HFFc6 (cell line): ENCODE data around the gene ROBO1. TPM values are rescaled to one million over a fixed set of nuclear protein-coding genes. Genes with fewer than 3 reads are reported as not detected.
"Not testable (repeated sequence)": the region's sequence is repeated elsewhere in the genome, so short reads cannot be mapped to it uniquely, and the experiment has no call there.

Experiments
- DNase-seq: peaks from one replicate; pipeline ENCODE4 v3.0.0-alpha.2; 2018
- H3K27ac Mint-ChIP-seq: 2 replicates; pipeline ENCODE4 v1.8.0; 2020; ENCODE audit warnings: mild to moderate bottlenecking, mixed read lengths
- H3K27me3 Mint-ChIP-seq: 2 replicates; pipeline ENCODE4 v1.8.0; 2021; ENCODE audit warnings: mild to moderate bottlenecking, moderate library complexity, mixed read lengths; ENCODE audit not compliant: insufficient read depth
- H3K36me3 Mint-ChIP-seq: 2 replicates; pipeline ENCODE4 v1.8.0; 2021; ENCODE audit warnings: low read depth, mixed read lengths
- H3K4me1 Mint-ChIP-seq: 2 replicates; pipeline ENCODE4 v1.8.0; 2020; ENCODE audit warnings: low read depth, mixed read lengths
- H3K4me3 Mint-ChIP-seq: 2 replicates; pipeline ENCODE4 v1.8.0; 2020; ENCODE audit warnings: mild to moderate bottlenecking, moderate library complexity, mixed read lengths
- H3K9me3 Mint-ChIP-seq: 2 replicates; pipeline ENCODE4 v1.8.0; 2020; ENCODE audit warnings: mild to moderate bottlenecking, mixed read lengths
- total RNA-seq, 6 experiments: library from RNA; stranded (reverse); fragmentation: NEBNext Ultra II Directional; extraction: Animal tissue kit (Norgen Biotek cat#: 25700); gene quantifications; 2 replicates in 1 of 6; 3 replicates in 5 of 6; pipeline ENCODE4 v1.2.3, GENCODE V29; 2021
- TF ChIP-seq, protein P1 (sequence below): fragments of 200-600 bp; sonication (generic); IDR thresholded peaks from 2 replicates; pipeline ENCODE4 v1.5.0; 2021; ENCODE audit warnings: antibody characterized with exemption, mild to moderate bottlenecking

The ROBO1 gene
- total RNA-seq, 6 experiments from 2014 or later = 38.7 to 51.3 (median 41.7) TPM

DNA sequence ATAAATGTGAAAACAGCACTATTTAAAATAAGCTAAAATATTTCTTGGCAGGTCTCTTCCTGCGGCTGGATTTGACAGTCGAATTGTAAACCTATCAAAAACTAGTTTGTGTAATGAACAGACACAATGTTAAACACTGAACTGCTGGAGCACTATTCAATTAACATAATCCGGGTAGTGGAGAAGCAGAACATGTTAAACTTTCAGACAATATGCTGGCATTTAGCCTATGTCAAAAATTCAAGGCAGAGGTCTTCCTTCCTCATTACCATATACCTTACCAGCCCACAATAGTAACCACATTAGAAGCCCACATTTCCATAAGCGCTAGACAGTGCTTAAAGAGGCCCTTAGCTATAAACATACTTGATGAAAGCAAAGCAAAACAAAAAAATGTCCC lies 1042.9 kb downstream of the ROBO1 start:
- no peaks in the 10 kb centered on the region for H3K9me3 Mint-ChIP-seq
- no peaks in the 10 kb centered on the region for H3K27me3 Mint-ChIP-seq
- peaks cover 21% of the 10 kb centered on the region for H3K4me1 Mint-ChIP-seq
- TF ChIP-seq, protein P1, sequence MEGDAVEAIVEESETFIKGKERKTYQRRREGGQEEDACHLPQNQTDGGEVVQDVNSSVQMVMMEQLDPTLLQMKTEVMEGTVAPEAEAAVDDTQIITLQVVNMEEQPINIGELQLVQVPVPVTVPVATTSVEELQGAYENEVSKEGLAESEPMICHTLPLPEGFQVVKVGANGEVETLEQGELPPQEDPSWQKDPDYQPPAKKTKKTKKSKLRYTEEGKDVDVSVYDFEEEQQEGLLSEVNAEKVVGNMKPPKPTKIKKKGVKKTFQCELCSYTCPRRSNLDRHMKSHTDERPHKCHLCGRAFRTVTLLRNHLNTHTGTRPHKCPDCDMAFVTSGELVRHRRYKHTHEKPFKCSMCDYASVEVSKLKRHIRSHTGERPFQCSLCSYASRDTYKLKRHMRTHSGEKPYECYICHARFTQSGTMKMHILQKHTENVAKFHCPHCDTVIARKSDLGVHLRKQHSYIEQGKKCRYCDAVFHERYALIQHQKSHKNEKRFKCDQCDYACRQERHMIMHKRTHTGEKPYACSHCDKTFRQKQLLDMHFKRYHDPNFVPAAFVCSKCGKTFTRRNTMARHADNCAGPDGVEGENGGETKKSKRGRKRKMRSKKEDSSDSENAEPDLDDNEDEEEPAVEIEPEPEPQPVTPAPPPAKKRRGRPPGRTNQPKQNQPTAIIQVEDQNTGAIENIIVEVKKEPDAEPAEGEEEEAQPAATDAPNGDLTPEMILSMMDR = no peak
- H3K36me3 Mint-ChIP-seq = no peaks in the 10 kb centered on the region
- no peak overlapping the region for H3K27ac Mint-ChIP-seq
- H3K4me3 Mint-ChIP-seq = no peak overlapping the region
- DNase-seq = no peak

DNA sequence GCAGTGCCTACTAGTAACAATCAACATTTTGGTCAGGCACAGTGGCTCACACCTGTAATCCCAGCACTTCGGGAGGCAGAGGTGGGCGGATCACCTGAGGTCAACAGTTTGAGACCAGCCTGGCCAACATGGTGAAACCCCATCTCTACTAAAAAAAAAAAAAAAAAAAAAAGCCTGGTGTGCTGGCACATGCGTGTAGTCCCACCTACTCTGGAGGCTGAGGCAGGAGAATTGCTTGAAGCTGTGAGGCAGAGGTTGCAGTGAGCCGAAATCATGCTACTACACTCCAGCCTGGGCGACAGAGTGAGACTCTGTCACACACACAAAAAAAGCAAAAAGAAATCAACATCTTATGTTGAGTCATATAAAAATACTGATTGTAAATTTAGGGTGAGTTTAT lies 1043.4 kb downstream of the ROBO1 start:
- H3K9me3 Mint-ChIP-seq, H3K4me3 Mint-ChIP-seq, H3K27ac Mint-ChIP-seq, H3K27me3 Mint-ChIP-seq, H3K36me3 Mint-ChIP-seq, DNase-seq: not testable (repeated sequence)
- peaks cover 18% of the 10 kb centered on the region for H3K4me1 Mint-ChIP-seq

DNA sequence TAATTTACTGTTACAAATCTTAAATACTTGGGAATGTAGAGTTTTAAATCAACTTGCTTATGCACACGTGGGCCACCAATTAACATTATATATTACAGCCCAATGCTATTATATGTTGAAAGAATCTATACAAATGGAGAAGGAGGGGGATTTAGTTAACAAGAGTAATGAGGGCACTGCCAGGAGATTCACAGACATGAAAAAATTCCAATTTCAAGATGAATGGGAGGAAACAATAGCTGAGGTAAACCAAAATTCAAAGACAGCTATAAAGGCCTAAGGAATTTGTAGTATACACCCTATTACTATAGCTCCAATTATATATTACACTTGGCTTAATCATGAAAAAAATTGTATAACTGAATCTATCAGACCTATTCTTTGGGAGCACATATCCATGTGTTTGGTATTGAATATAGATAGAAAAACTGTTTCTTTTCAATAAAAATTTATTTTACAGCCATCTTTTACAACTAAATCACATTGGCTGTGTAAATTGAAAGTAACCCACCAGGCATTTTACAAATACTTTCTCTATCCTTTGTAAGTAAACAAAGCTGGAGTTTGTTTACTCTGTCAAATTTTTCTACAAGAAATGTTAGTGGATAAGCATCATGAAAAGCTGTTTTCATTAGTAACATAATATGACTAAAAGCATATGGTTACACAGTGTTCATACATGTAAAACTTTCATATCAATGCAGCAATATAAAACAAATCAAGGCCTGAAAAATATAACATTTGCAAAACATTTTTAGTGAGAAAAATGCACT lies 1045.8 kb downstream of the ROBO1 start:
- peaks cover 8% of the 10 kb centered on the region for H3K4me1 Mint-ChIP-seq
- DNase-seq = no peak
- H3K36me3 Mint-ChIP-seq = no peaks in the 10 kb centered on the region; the same call in 1 of the 2 replicates
- no peak overlapping the region for H3K4me3 Mint-ChIP-seq
- TF ChIP-seq, protein P1 = no peak
- no peaks in the 10 kb centered on the region for H3K27me3 Mint-ChIP-seq
- no peaks in the 10 kb centered on the region for H3K9me3 Mint-ChIP-seq
- no peak overlapping the region for H3K27ac Mint-ChIP-seq

DNA sequence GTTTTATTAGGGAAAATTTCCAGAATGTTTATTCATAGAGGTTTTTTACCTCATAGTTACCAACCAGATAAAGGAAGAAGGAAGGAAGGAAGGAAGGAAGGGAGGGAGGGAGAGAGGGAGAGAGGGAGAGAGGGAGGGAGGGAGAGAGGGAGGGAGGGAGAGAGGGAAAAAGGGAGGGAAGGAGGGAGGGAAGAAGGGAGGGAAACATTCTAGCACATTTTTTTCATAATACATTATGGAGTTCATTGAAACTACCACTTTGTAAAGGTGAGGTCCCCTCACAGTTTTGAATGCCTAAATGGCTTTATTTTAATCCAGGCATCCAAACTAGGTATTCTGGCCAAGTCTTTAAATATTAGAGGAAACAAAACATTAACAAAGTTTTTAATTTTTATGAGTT lies 1049.1 kb downstream of the ROBO1 start:
- Mint-ChIP-seq H3K4me1 (peaks cover 8% of the 10 kb centered on the region), H3K27me3 (no peaks in the 10 kb centered on the region), H3K4me3 (no peak overlapping the region), H3K27ac (no peak overlapping the region), H3K9me3 (no peaks in the 10 kb centered on the region), H3K36me3 (peaks cover 10% of the 10 kb centered on the region)
- DNase-seq = no peak
- TF ChIP-seq, protein P1 = no peak

DNA sequence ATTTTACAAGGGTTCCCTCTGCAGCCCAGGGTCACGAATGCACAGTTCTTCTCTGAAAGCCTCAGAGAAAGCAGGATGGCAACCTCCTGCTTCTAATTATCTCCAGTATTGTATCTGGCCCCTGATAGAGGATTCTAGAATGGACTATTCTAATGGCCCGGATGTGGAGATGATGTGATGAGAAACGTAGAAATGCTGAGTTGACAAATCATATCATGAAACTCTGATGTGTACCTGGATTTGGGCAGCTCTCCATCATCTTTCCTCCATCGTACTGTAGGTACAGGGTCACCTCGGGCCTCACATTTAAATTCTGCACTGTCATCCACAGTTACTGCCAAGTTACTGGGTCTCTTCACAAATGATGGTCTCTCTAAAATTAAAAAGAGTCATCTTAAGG lies 1050.8 kb downstream of the ROBO1 start:
- no peaks in the 10 kb centered on the region for H3K9me3 Mint-ChIP-seq
- peaks cover 10% of the 10 kb centered on the region for H3K36me3 Mint-ChIP-seq
- no peak overlapping the region for H3K27ac Mint-ChIP-seq
- H3K4me3 Mint-ChIP-seq = no peak overlapping the region
- peaks cover 3% of the 10 kb centered on the region for H3K4me1 Mint-ChIP-seq
- DNase-seq = no peak
- H3K27me3 Mint-ChIP-seq = no peaks in the 10 kb centered on the region
- TF ChIP-seq, protein P1 = no peak

DNA sequence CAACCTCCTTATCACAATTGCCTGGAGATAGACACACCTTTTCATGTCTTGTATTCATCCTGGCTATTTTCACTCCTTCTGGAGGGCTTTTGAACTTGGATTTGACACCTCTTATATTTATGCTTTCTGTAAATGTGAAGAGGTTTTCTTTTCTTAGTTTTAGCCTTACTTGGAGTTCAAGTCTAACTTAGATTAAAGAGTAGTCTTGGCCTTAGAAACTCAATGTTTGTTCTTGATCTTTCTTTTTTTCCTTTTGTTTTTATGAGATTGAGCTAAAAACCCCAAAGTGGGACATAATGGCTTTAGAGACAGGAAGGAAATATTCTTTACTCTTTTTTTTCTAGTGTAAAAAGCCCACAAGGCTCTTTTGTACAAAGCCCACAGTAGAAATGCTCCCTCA lies 1054.9 kb downstream of the ROBO1 start:
- Mint-ChIP-seq H3K27ac (no peak overlapping the region), H3K36me3 (peaks cover 10% of the 10 kb centered on the region), H3K4me3 (no peak overlapping the region), H3K27me3 (no peaks in the 10 kb centered on the region), H3K4me1 (peaks cover 1% of the 10 kb centered on the region), H3K9me3 (no peaks in the 10 kb centered on the region)
- TF ChIP-seq, protein P1 = no peak
- no peak for DNase-seq
